ENCODE results near the gene ERMARD.

The ERMARD gene

GRCh38 chr6:169810066-169810989 lies 58.9 kb downstream of the ERMARD start:
- no peak overlapping the region for H3K9ac ChIP-seq (ENCODE audit: low read length)
- no peaks in the 10 kb centered on the region for H3K27me3 ChIP-seq (ENCODE audit: control insufficient read depth, insufficient read depth, low read length)
- H3K4me3 ChIP-seq (ENCODE audit: low read length): no peak overlapping the region
- no peaks in the 10 kb centered on the region for H3K4me1 ChIP-seq (ENCODE audit: control insufficient read depth, insufficient read depth, low read length)
- H3K27ac ChIP-seq (ENCODE audit: low read depth, low read length): no peak overlapping the region
- no peaks in the 10 kb centered on the region for H3K36me3 ChIP-seq (ENCODE audit: control insufficient read depth, insufficient read depth, low read length)

- no peak overlapping the region for H3K27ac ChIP-seq (ENCODE audit: low read depth, low read length)
- no peak overlapping the region for H3K9ac ChIP-seq (ENCODE audit: low read length)
- no peaks in the 10 kb centered on the region for H3K4me1 ChIP-seq (ENCODE audit: control insufficient read depth, insufficient read depth, low read length)
- no peak overlapping the region for H3K4me3 ChIP-seq (ENCODE audit: low read length)
- H3K36me3 ChIP-seq (ENCODE audit: control insufficient read depth, insufficient read depth, low read length): no peaks in the 10 kb centered on the region
- H3K27me3 ChIP-seq (ENCODE audit: control insufficient read depth, insufficient read depth, low read length): no peaks in the 10 kb centered on the region
Observed at GRCh38 chr6:169811072-169811471, 59.6 kb downstream of the ERMARD start.

DNA sequence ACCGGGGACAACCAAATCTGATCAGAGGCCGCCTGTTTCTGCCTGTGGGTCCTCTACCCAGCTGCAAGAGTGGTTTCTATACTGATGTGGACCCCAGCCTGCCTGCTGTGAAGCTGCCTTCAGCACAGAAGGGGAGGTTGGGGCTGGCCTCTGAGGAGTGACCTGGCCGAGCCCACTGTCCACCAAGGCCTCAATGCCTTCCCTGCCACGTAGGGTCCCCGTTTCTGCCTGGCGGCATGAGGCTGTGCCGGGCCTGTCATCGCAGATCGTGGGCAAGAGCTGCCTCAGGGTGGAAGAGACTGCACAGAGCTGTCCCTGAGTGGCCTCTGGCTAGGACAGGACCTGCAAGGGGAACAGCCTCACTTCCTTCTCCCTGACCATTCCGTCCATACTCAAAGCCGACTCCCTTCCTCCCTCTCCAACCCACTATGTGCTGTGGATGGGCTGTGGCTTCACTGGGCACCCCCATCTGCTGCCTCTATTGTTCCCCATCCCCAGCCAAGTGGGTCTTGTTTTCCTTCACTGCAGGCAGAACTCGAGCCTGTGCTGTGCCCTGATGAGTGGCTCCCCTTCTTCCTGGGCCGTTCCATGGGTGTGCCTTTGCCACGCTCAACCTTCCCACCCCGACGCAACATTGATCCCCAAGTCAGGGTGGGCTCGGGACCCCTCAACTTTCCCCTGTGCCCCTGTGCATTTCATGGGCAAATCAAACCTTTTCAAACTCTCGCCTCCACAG lies 60.3 kb downstream of the ERMARD start:
- no peaks in the 10 kb centered on the region for H3K36me3 ChIP-seq (ENCODE audit: control insufficient read depth, insufficient read depth, low read length)
- H3K4me3 ChIP-seq (ENCODE audit: low read length): no peak overlapping the region
- no peaks in the 10 kb centered on the region for H3K4me1 ChIP-seq (ENCODE audit: control insufficient read depth, insufficient read depth, low read length)
- H3K9ac ChIP-seq (ENCODE audit: low read length): no peak overlapping the region
- no peak overlapping the region for H3K27ac ChIP-seq (ENCODE audit: low read depth, low read length)
- no peaks in the 10 kb centered on the region for H3K27me3 ChIP-seq (ENCODE audit: control insufficient read depth, insufficient read depth, low read length)

- Histone ChIP-seq H3K9ac (ENCODE audit: low read length) (no peak overlapping the region), H3K4me3 (ENCODE audit: low read length) (no peak overlapping the region), H3K27me3 (ENCODE audit: control insufficient read depth, insufficient read depth, low read length) (no peaks in the 10 kb centered on the region), H3K36me3 (ENCODE audit: control insufficient read depth, insufficient read depth, low read length) (no peaks in the 10 kb centered on the region), H3K4me1 (ENCODE audit: control insufficient read depth, insufficient read depth, low read length) (no peaks in the 10 kb centered on the region), H3K27ac (ENCODE audit: low read depth, low read length) (no peak overlapping the region)
Observed at GRCh38 chr6:169812257-169812644, 60.8 kb downstream of the ERMARD start.

DNA sequence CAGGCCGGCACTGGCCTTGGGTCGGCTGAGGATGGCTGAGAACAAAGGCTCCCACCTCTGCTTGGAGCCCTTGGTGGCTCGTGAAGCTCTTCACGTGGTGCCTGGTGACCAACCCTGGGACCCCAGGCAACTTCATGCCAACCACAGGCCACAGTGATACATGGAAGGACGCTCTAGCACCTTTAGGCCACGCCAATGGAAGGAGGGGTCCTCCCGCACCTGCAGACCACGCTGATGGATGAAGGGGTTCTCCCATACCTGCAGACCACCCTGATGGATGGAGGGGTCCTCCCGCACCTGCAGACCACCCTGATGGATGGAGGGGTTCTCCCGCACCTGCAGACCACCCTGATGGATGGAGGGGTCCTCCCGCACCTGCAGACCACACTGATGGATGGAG lies 62.5 kb downstream of the ERMARD start:
- Histone ChIP-seq H3K27me3 (ENCODE audit: control insufficient read depth, insufficient read depth, low read length) (no peaks in the 10 kb centered on the region), H3K36me3 (ENCODE audit: control insufficient read depth, insufficient read depth, low read length) (no peaks in the 10 kb centered on the region), H3K9ac (ENCODE audit: low read length) (no peak overlapping the region), H3K27ac (ENCODE audit: low read depth, low read length) (no peak overlapping the region), H3K4me1 (ENCODE audit: control insufficient read depth, insufficient read depth, low read length) (no peaks in the 10 kb centered on the region), H3K4me3 (ENCODE audit: low read length) (no peak overlapping the region)

- no peaks in the 10 kb centered on the region for H3K27me3 ChIP-seq (ENCODE audit: control insufficient read depth, insufficient read depth, low read length)
- H3K4me3 ChIP-seq (ENCODE audit: low read length): no peak overlapping the region
- H3K27ac ChIP-seq (ENCODE audit: low read depth, low read length): no peak overlapping the region
- no peaks in the 10 kb centered on the region for H3K4me1 ChIP-seq (ENCODE audit: control insufficient read depth, insufficient read depth, low read length)
- H3K9ac ChIP-seq (ENCODE audit: low read length): no peak overlapping the region
- no peaks in the 10 kb centered on the region for H3K36me3 ChIP-seq (ENCODE audit: control insufficient read depth, insufficient read depth, low read length)
Observed at GRCh38 chr6:169816054-169816453, 64.6 kb downstream of the ERMARD start.

GRCh38 chr6:169816975-169817374 lies 65.6 kb downstream of the ERMARD start:
- H3K27ac ChIP-seq (ENCODE audit: low read depth, low read length): no peak overlapping the region
- no peaks in the 10 kb centered on the region for H3K36me3 ChIP-seq (ENCODE audit: control insufficient read depth, insufficient read depth, low read length)
- H3K4me3 ChIP-seq (ENCODE audit: low read length): no peak overlapping the region
- no peak overlapping the region for H3K9ac ChIP-seq (ENCODE audit: low read length)
- no peaks in the 10 kb centered on the region for H3K4me1 ChIP-seq (ENCODE audit: control insufficient read depth, insufficient read depth, low read length)
- H3K27me3 ChIP-seq (ENCODE audit: control insufficient read depth, insufficient read depth, low read length): no peaks in the 10 kb centered on the region

GRCh38 chr6:169820358-169820757 lies 68.9 kb downstream of the ERMARD start:
- Histone ChIP-seq H3K27me3 (ENCODE audit: control insufficient read depth, insufficient read depth, low read length) (no peaks in the 10 kb centered on the region), H3K36me3 (ENCODE audit: control insufficient read depth, insufficient read depth, low read length) (no peaks in the 10 kb centered on the region), H3K4me1 (ENCODE audit: control insufficient read depth, insufficient read depth, low read length) (no peaks in the 10 kb centered on the region), H3K27ac (ENCODE audit: low read depth, low read length) (no peak overlapping the region), H3K9ac (ENCODE audit: low read length) (no peak overlapping the region), H3K4me3 (ENCODE audit: low read length) (no peak overlapping the region)

DNA sequence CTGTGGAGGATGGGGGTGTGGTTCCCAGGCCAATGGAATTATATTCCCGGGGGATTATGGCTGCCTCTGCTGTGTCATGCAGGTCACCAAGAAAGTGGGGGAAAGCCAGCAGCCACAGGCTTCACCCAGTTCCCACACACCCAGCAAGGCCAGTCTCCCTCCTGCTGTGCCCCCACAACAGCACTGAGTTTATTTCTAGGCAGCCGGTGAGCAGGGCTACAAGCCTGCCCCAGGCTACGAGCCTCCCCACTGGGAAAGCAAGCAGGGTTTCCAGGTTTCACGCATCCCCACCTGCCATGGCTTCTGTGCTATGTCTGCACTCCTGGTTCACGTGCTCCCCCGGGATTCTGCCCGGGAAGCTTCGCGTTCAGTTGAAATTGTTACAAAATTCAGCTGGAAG lies 72.6 kb downstream of the ERMARD start:
- no peak overlapping the region for H3K27ac ChIP-seq (ENCODE audit: low read depth, low read length)
- no peak overlapping the region for H3K4me3 ChIP-seq (ENCODE audit: low read length)
- H3K36me3 ChIP-seq (ENCODE audit: control insufficient read depth, insufficient read depth, low read length): no peaks in the 10 kb centered on the region
- no peak overlapping the region for H3K9ac ChIP-seq (ENCODE audit: low read length)
- H3K27me3 ChIP-seq (ENCODE audit: control insufficient read depth, insufficient read depth, low read length): no peaks in the 10 kb centered on the region
- H3K4me1 ChIP-seq (ENCODE audit: control insufficient read depth, insufficient read depth, low read length): no peaks in the 10 kb centered on the region

DNA sequence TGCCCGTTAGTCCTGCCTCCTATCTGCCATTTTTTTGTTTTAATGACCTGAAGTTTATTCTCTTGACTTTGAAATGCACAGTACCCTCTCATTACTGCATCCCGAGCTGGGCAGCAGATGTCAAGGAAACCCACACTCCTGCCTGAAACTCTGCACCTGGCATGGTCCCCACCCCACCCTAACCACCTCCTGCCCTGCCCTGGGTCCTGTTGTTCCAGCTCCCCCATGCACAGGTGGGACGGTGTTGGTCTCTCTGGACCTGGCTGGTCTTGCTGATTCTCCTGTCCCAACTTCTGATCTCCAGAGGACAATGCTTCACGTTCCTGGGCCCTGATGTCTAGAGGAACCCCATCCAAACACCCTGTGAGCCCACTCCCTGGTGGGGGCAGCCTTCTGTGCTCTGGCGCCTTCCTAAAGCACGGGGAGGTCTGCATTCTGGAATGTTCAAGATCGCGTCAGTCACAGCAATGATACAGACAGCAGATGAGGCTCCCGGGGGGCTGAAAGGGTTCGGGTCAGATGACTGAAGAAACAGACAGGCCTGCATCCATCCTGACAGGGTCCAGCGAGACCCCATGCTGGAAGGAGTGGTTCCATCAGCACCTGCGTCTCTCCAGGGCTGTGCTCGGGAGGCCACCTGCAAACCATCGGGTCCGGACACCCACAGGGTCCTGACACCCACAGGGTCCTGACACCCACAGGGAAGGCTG lies 73.6 kb downstream of the ERMARD start:
- Histone ChIP-seq H3K36me3 (ENCODE audit: control insufficient read depth, insufficient read depth, low read length) (no peaks in the 10 kb centered on the region), H3K4me1 (ENCODE audit: control insufficient read depth, insufficient read depth, low read length) (no peaks in the 10 kb centered on the region), H3K4me3 (ENCODE audit: low read length) (no peak overlapping the region), H3K27ac (ENCODE audit: low read depth, low read length) (no peak overlapping the region), H3K9ac (ENCODE audit: low read length) (no peak overlapping the region), H3K27me3 (ENCODE audit: control insufficient read depth, insufficient read depth, low read length) (no peaks in the 10 kb centered on the region)

DNA sequence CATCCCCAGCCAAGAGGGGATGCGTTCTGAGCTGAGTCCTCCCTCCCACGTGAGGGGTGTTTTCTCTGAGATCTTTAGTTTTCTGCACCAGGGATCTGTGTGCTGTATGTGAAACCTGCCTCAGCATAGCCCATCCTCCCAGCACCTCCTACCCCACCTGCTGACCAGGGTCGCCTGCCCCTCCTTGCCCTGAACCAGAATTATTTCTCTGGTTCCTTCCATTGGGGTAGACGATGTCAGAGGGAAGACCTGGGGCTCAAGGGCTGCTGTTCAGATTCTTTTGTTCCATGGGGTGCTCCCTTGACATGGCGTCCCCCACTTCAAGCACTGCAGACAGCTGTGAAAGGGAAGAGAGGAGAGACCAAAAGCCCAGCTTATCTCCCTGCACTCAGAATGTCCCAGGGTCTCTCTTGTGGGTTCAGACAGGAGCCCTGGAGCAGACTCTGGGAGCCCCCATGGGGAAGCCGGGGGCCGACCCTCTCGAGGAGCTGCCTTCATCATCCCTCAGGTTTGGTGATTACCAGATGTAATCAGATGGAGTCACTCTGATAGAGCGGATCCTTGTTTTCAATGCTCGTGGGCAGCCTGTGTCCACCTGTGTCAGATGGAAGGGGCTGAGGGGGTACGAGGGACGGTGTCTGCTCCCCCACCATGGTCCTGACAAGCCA lies 74.3 kb downstream of the ERMARD start:
- H3K27ac ChIP-seq (ENCODE audit: low read depth, low read length): no peak overlapping the region
- H3K9ac ChIP-seq (ENCODE audit: low read length): no peak overlapping the region
- H3K4me1 ChIP-seq (ENCODE audit: control insufficient read depth, insufficient read depth, low read length): no peaks in the 10 kb centered on the region
- H3K36me3 ChIP-seq (ENCODE audit: control insufficient read depth, insufficient read depth, low read length): no peaks in the 10 kb centered on the region
- no peaks in the 10 kb centered on the region for H3K27me3 ChIP-seq (ENCODE audit: control insufficient read depth, insufficient read depth, low read length)
- H3K4me3 ChIP-seq (ENCODE audit: low read length): no peak overlapping the region

GRCh38 chr6:169826697-169827096 lies 75.3 kb downstream of the ERMARD start:
- Histone ChIP-seq H3K36me3 (ENCODE audit: control insufficient read depth, insufficient read depth, low read length) (no peaks in the 10 kb centered on the region), H3K9ac (ENCODE audit: low read length) (no peak overlapping the region), H3K27ac (ENCODE audit: low read depth, low read length) (no peak overlapping the region), H3K27me3 (ENCODE audit: control insufficient read depth, insufficient read depth, low read length) (no peaks in the 10 kb centered on the region), H3K4me1 (ENCODE audit: control insufficient read depth, insufficient read depth, low read length) (no peaks in the 10 kb centered on the region), H3K4me3 (ENCODE audit: low read length) (no peak overlapping the region)
